ENCODE measurements around the gene RNF43.

RNF43 gene

GRCh38 chr17:58382108-58382871 lies 35.0 kb downstream of the RNF43 start:
- Mint-ChIP-seq H3K4me3 (no peak overlapping the region), H3K4me1 (peaks cover 63% of the 10 kb centered on the region), H3K9me3 (no peaks in the 10 kb centered on the region), H3K27me3 (ENCODE audit: low read depth, poor library complexity) (peaks cover 3% of the 10 kb centered on the region), H3K36me3 (ENCODE audit: low read depth) (no peaks in the 10 kb centered on the region), H3K27ac (peak overlapping the region; percentile 24)
- TF ChIP-seq CTCF (IDR thresholded peaks at IDR 0.05): no peak
- no peak for DNase-seq

GRCh38 chr17:58381124-58382035 lies 36.0 kb downstream of the RNF43 start:
- no peak for DNase-seq
- Mint-ChIP-seq H3K4me1 (peaks cover 64% of the 10 kb centered on the region), H3K4me3 (no peak overlapping the region), H3K36me3 (ENCODE audit: low read depth) (no peaks in the 10 kb centered on the region), H3K27me3 (ENCODE audit: low read depth, poor library complexity) (peaks cover 3% of the 10 kb centered on the region), H3K27ac (peak overlapping the region; percentile 90), H3K9me3 (no peaks in the 10 kb centered on the region)
- no peak for TF ChIP-seq CTCF (IDR thresholded peaks at IDR 0.05)

GRCh38 chr17:58380207-58381123 lies 36.9 kb downstream of the RNF43 start:
- Mint-ChIP-seq H3K27ac (peak overlapping the region; percentile 90), H3K36me3 (ENCODE audit: low read depth) (no peaks in the 10 kb centered on the region), H3K4me1 (peaks cover 66% of the 10 kb centered on the region), H3K9me3 (no peaks in the 10 kb centered on the region), H3K27me3 (ENCODE audit: low read depth, poor library complexity) (peaks cover 3% of the 10 kb centered on the region), H3K4me3 (no peak overlapping the region)
- DNase-seq: no peak
- TF ChIP-seq CTCF (IDR thresholded peaks at IDR 0.05): no peak

- peaks cover 56% of the 10 kb centered on the region for H3K4me1 Mint-ChIP-seq
- no peaks in the 10 kb centered on the region for H3K9me3 Mint-ChIP-seq
- TF ChIP-seq CTCF (IDR thresholded peaks at IDR 0.05): no peak
- no peak overlapping the region for H3K27ac Mint-ChIP-seq
- H3K36me3 Mint-ChIP-seq (ENCODE audit: low read depth): no peaks in the 10 kb centered on the region
- DNase-seq: no peak
- peaks cover 3% of the 10 kb centered on the region for H3K27me3 Mint-ChIP-seq (ENCODE audit: low read depth, poor library complexity)
- H3K4me3 Mint-ChIP-seq: no peak overlapping the region
These were observed 37.9 kb downstream of the RNF43 start for GRCh38 chr17:58379511-58379824.

GRCh38 chr17:58378733-58379510 lies 38.4 kb downstream of the RNF43 start:
- Mint-ChIP-seq H3K4me1 (peaks cover 50% of the 10 kb centered on the region), H3K36me3 (ENCODE audit: low read depth) (no peaks in the 10 kb centered on the region), H3K9me3 (no peaks in the 10 kb centered on the region), H3K27me3 (ENCODE audit: low read depth, poor library complexity) (peaks cover 3% of the 10 kb centered on the region), H3K4me3 (no peak overlapping the region), H3K27ac (no peak overlapping the region)
- DNase-seq: no peak
- TF ChIP-seq CTCF (IDR thresholded peaks at IDR 0.05): no peak

All from nephron progenitor cell (in vitro differentiated cells).